Adrenal gland (tissue), 5 donors: Measurements from ENCODE around the gene LRRC25.

Experiments
- CTCF ChIP-seq, 6 experiments: fragments of 450-650 bp in 4 of 6; fragments of 200-600 bp in 2 of 6; sonication (generic) in 1 of 6; IDR thresholded peaks; 1 replicate in 5 of 6; 2 replicates in 1 of 6; pipeline versions ENCODE4 v1.5.1 to v1.8.0; 2016 to 2021; ENCODE audit warnings: antibody characterized with exemption in 6 of 6, mild to moderate bottlenecking in 2 of 6, moderate library complexity in 1 of 6
- POLR2A ChIP-seq, 2 donors: fragments of 450-650 bp; IDR thresholded peaks; one replicate each; pipeline ENCODE4 v1.6.1; 2017; ENCODE audit warnings: antibody characterized with exemption in 2 of 2, mild to moderate bottlenecking in 2 of 2, moderate library complexity in 1 of 2
- donor health status: DM: no; HTN: no; CAD: no.

- TF ChIP-seq CTCF (IDR thresholded peaks at IDR 0.05) (no peak), POLR2A (IDR thresholded peaks at IDR 0.05) (no peak)
Observed at GRCh38 chr19:18416778-18417249, 19.4 kb upstream of the LRRC25 start.
